Astrocyte of the spinal cord (primary cell): Measurements from ENCODE around the gene NR2E3.

Source experiments
- DNase-seq: peaks from one replicate; pipeline ENCODE4 v3.0.0; 2011; ENCODE audit warnings: low read depth, low spot score
- H3K4me3 ChIP-seq: 2 replicates; pipeline ENCODE4 v1.5.1; 2011; ENCODE audit warnings: low read depth, mild to moderate bottlenecking, low read length, moderate library complexity
- in situ Hi-C: cut with HindIII; loops from 2 replicates; pipeline ENCODE4 v1.10.0; 2017; ENCODE audit warnings: low sequenced_read_pairs
- TF ChIP-seq, protein P1 (sequence below): IDR thresholded peaks from 2 replicates; pipeline ENCODE4 v1.5.1; 2012; ENCODE audit warnings: low read depth, mild to moderate bottlenecking, low read length, inconsistent platforms

The NR2E3 gene

DNA sequence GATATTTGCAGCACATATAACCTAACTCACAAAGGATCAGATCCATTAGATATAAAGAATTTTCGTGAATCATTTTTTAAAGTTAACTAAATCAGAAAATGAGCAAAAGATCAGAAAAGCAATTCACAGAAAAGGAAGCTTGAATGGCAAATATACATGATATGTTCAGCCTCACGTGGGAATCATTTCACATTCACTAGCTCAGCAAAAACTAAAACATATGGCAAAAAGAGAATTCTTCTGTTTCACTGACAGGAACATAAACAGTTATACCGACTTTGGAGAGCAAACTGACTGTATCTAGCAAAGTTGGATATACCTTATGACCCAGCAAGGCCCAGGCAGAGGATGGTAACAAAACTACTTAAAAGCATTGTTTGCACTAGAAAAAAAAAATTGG lies 34.0 kb upstream of the NR2E3 start:
- TF ChIP-seq, protein P1, sequence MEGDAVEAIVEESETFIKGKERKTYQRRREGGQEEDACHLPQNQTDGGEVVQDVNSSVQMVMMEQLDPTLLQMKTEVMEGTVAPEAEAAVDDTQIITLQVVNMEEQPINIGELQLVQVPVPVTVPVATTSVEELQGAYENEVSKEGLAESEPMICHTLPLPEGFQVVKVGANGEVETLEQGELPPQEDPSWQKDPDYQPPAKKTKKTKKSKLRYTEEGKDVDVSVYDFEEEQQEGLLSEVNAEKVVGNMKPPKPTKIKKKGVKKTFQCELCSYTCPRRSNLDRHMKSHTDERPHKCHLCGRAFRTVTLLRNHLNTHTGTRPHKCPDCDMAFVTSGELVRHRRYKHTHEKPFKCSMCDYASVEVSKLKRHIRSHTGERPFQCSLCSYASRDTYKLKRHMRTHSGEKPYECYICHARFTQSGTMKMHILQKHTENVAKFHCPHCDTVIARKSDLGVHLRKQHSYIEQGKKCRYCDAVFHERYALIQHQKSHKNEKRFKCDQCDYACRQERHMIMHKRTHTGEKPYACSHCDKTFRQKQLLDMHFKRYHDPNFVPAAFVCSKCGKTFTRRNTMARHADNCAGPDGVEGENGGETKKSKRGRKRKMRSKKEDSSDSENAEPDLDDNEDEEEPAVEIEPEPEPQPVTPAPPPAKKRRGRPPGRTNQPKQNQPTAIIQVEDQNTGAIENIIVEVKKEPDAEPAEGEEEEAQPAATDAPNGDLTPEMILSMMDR: no peak

DNA sequence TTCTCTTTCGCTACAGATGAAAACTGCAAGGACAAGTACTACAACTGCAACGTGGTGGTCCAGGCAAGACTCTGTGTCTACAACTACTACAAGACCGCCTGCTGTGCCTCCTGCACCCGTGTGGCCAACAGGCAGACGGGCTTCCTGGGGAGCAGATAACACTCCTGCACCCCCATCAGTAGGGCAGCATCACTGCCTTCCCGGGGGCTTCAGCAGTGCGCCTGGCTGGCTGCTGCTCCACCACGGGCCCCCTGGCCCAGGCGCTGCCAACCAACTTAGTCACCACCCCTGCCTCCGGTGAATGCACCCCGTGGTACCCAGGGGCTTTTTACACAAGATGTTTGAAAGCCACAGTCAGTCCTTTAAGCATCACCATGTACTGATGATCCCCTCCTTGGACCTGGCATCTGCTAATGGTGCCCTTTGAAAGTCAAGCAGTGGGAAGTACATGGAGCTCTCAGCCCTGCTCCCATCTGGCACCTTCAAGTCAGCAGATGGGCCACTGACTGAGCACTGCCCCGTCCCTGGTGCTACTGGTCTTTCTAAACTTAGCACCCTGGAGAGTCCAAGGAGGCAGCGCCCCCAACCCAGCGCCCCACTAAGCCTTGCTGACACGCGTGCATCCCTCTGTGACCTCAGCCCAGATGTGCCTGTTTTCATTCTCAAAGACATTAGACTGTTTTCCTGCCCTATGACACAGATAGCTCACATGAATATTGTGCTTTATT lies 33.0 kb upstream of the NR2E3 start:
- TF ChIP-seq, protein P1: no peak
- DNase-seq: no peak
- in situ Hi-C loops: no loop called here
- H3K4me3 ChIP-seq: no peak overlapping the region

More for the DNA sequence above, 34.0 kb upstream of the NR2E3 start:
- H3K4me3 ChIP-seq: no peak overlapping the region
- in situ Hi-C loops: no loop called here
- DNase-seq: no peak

- TF ChIP-seq, protein P1: no peak
- no peak for DNase-seq
- H3K4me3 ChIP-seq: no peak overlapping the region
- in situ Hi-C loops: no loop called here
Observed at GRCh38 chr15:71779073-71779797, 31.1 kb upstream of the NR2E3 start.

DNA sequence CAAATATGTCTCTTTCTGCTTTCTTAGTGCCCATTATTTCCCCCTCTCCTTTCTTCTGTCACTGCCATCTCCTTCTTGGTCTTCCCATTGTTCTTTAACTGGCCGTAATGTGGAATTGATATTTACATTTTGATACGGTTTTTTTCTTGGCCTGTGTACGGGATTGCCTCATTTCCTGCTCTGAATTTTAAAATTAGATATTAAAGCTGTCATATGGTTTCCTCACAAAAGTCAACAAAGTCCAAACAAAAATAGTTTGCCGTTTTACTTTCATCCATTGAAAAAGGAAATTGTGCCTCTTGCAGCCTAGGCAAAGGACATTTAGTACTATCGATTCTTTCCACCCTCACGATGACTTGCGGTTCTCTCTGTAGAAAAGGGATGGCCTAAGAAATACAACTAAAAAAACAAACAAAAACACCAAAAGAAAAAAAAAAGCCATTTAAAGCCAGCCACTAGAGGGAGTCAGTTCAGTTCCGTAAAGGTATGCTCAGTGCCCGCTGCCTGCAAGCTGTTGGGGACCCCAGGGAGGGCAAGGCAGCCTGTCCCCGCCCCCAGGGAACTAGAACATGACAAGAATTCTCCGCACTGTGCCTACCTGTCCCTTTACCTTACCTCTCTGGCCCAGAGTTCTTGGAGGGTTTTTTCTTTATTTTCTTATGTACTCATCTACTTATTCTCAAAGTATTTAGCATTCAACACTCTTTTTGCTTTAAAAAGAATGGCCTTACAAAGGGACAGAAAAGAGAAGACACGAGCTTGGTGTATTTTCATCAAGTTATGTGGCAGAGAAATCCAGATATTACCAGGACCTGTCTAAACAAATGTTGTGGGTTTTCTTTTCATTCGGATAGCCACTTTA lies 30.0 kb upstream of the NR2E3 start:
- in situ Hi-C loops: no loop called here
- H3K4me3 ChIP-seq: no peak overlapping the region
- TF ChIP-seq, protein P1: peak; percentile 80
- peak; percentile 70 for DNase-seq

GRCh38 chr15:71781179-71781964 lies 29.0 kb upstream of the NR2E3 start:
- H3K4me3 ChIP-seq: no peak overlapping the region
- in situ Hi-C loops: no loop called here

More at GRCh38 chr15:71781179-71781964, 29.0 kb upstream of the NR2E3 start:
- peak; percentile 51 for DNase-seq
- TF ChIP-seq, protein P1: no peak
